Bronchial epithelial cell (primary cell): ENCODE measurements around the gene LDOC1. TPM values are rescaled to one million over a fixed set of nuclear protein-coding genes. Genes with fewer than 3 reads are reported as not detected.

Experiments used
- DNase-seq: peaks from one replicate; pipeline ENCODE4 v3.0.0-alpha.2; 2010; ENCODE audit warnings: low read depth
- FAIRE-seq: peaks from 2 replicates; lab custom pipeline; 2011; peaks lifted over from hg19 to GRCh38; lab: Jason Lieb, UNC
- H3K27me3 ChIP-seq: 2 replicates; pipeline ENCODE4 v1.5.1; 2011; ENCODE audit warnings: low read length; ENCODE audit not compliant: control insufficient read depth, insufficient read depth
- H3K36me3 ChIP-seq: 2 replicates; pipeline ENCODE4 v1.5.1; 2011; ENCODE audit warnings: low read length; ENCODE audit not compliant: control insufficient read depth, insufficient read depth
- H3K4me3 ChIP-seq: 2 replicates; pipeline ENCODE4 v1.5.1; 2011; ENCODE audit warnings: mild to moderate bottlenecking, low read depth, low read length, control low read depth
- CTCF ChIP-seq: IDR thresholded peaks from 2 replicates; pipeline ENCODE4 v1.5.1; 2011; ENCODE audit warnings: mild to moderate bottlenecking, moderate library complexity, low read length, control low read depth, inconsistent platforms; ENCODE audit not compliant: insufficient read depth, severe bottlenecking
- total RNA-seq: library from RNA; depleted of rRNA; stranded (reverse); fragments of >200 nt; gene quantifications from 2 replicates; pipeline ENCODE4 v1.2.1, GENCODE V29; 2014

The LDOC1 gene
- total RNA-seq, 1 donor from 2014 or later, result 1.3 TPM

GRCh38 chrX:141142946-141143345 is 34.0 kb downstream of the LDOC1 start:
- FAIRE-seq (no peak), DNase-seq (peak; percentile 2)
- no peak for TF ChIP-seq CTCF
- Histone ChIP-seq H3K4me3 (no peak overlapping the region), H3K36me3 (no peaks in the 10 kb centered on the region), H3K27me3 (no peaks in the 10 kb centered on the region)

GRCh38 chrX:141133272-141133671 is 43.7 kb downstream of the LDOC1 start:
- FAIRE-seq, result no peak
- DNase-seq, result peak; percentile 74
- no peak for TF ChIP-seq CTCF
- Histone ChIP-seq H3K36me3 (no peaks in the 10 kb centered on the region), H3K4me3 (no peak overlapping the region), H3K27me3 (no peaks in the 10 kb centered on the region)

GRCh38 chrX:141127146-141127545 is 49.8 kb downstream of the LDOC1 start:
- TF ChIP-seq CTCF, result no peak
- Histone ChIP-seq H3K36me3 (no peaks in the 10 kb centered on the region), H3K27me3 (no peaks in the 10 kb centered on the region), H3K4me3 (no peak overlapping the region)
- DNase-seq (no peak), FAIRE-seq (no peak)

Other genes with a start within 250 kb of the LDOC1 start
- not detected in 2 replicates for gene SPANXB1, start 174.5 kb downstream of the LDOC1 start, total RNA-seq
- gene SPANXC, start 65.4 kb upstream of the LDOC1 start, total RNA-seq, result not detected in 2 replicates